Mucosa of descending colon (tissue), 3 donors: ENCODE results near the gene GPN2. TPM values are rescaled to one million over a fixed set of nuclear protein-coding genes. Genes with fewer than 3 reads are reported as not detected.

Source experiments
- ATAC-seq: fragments of 200-7000 bp; cut with Tn5 transposase; one replicate; pipeline ENCODE4 v1.9.1; 2020; ENCODE audit warnings: mild to moderate bottlenecking, moderate library complexity
- DNase-seq, 3 donors: peaks; one replicate each; pipeline ENCODE4 v3.0.0-alpha.2; 2020
- H3K36me3 ChIP-seq: fragments of 200-600 bp; one replicate; pipeline ENCODE4 v1.8.0; 2021; ENCODE audit warnings: low read depth, mild to moderate bottlenecking
- H3K4me1 ChIP-seq: fragments of 200-600 bp; one replicate; pipeline ENCODE4 v1.8.0; 2021; ENCODE audit warnings: low read depth, mild to moderate bottlenecking
- H3K4me3 ChIP-seq: fragments of 200-600 bp; one replicate; pipeline ENCODE4 v1.8.0; 2021; ENCODE audit warnings: mild to moderate bottlenecking
- H3K9me3 ChIP-seq: fragments of 200-600 bp; one replicate; pipeline ENCODE4 v1.8.0; 2021; ENCODE audit warnings: mild to moderate bottlenecking
- intact Hi-C, 2 donors: fragments of 100-400 bp; cut with DNase I in 1 of 2; cut with micrococcal nuclease in 1 of 2; formaldehyde crosslinking; loops; one replicate each; pipeline versions ENCODE4 v1.11.0 to v1.11.1; 2022; cut with DNase I, micrococcal nuclease
- total RNA-seq, 3 donors: library from RNA; stranded (reverse); fragmentation: NEBNext Ultra II Directional in 2 of 3; extraction: Animal tissue kit (Norgen Biotek cat#: 25700) in 2 of 3; gene quantifications; one replicate each; pipeline versions ENCODE4 v1.2.1 to v1.2.4, GENCODE V29; 2021 to 2023
- TF ChIP-seq, protein P1 (sequence below): fragments of 200-600 bp; IDR thresholded peaks from one replicate; pipeline ENCODE4 v1.8.0; 2022; ENCODE audit warnings: antibody characterized with exemption, mild to moderate bottlenecking
- donor health status: DM: no; HTN: no; CAD: no; lungs with moderate emphysema.
- donor health status: DM: no; HTN: no; CAD: no.
- donor health status: DM: no; HTN: yes; CAD: no.

The GPN2 gene
- total RNA-seq, 3 donors from 2014 or later: 25.4 to 37.2 (median 27.0) TPM

DNA sequence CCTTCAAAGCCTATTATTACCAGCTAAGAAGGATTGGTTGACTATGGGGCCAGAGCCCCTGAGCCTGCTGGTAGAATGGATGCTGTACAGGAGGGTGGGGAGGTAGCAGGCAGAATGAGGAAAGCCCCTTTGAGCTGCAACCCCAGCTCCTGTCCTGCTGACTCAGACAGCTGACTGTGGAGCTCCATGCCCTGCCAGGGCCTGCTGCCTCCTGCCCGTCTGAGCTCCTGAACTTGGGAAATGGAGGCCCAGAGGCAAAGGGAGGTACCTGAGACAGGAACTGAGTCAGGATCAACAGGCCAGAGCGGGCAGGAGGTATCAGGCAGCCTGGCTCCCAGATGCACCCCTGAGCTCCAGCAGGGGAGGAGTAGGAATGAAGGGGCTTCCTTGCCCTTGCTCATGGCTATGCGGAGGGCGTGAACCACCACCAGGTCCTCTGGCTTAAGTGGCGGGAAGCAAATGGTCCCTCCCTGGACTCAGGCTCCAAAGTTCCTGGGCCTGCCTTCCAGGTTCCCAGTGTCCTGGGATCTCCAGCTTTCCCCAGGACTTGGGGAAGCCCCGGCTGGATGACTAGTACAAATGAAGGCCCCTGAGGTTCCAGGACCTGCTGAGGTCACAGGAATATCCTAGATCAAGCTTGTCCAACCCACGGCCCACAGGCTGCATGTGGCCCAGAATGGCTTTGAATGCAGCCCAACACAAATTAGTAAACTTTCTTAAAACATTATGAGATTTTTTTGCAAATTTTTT, 31.0 kb downstream of the GPN2 start:
- no peak for ATAC-seq
- TF ChIP-seq, protein P1, sequence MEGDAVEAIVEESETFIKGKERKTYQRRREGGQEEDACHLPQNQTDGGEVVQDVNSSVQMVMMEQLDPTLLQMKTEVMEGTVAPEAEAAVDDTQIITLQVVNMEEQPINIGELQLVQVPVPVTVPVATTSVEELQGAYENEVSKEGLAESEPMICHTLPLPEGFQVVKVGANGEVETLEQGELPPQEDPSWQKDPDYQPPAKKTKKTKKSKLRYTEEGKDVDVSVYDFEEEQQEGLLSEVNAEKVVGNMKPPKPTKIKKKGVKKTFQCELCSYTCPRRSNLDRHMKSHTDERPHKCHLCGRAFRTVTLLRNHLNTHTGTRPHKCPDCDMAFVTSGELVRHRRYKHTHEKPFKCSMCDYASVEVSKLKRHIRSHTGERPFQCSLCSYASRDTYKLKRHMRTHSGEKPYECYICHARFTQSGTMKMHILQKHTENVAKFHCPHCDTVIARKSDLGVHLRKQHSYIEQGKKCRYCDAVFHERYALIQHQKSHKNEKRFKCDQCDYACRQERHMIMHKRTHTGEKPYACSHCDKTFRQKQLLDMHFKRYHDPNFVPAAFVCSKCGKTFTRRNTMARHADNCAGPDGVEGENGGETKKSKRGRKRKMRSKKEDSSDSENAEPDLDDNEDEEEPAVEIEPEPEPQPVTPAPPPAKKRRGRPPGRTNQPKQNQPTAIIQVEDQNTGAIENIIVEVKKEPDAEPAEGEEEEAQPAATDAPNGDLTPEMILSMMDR: no peak
- intact Hi-C loops: no loop called here
- Histone ChIP-seq H3K36me3 (no peaks in the 10 kb centered on the region), H3K4me3 (no peak overlapping the region), H3K4me1 (peaks cover 8% of the 10 kb centered on the region), H3K9me3 (no peaks in the 10 kb centered on the region)
- DNase-seq: no peak

DNA sequence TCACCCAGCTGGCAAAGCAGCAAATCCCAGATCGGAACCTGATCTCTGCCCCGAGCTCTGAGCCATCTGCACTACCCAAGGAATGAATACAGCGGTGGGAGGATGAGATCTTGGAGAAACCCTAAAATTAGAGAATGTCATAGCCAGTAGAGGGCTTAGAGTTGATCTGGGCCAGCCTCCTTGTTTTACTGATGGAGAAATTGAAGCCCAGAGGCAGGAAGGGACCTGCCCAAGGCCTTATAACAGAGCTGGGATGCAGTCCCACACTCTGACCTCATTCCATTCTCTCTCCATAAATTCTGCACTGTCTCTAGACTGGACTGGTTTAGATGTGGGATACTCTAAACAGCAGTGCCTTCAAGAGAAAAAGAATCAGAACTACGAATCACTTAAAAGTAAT, 31.9 kb downstream of the GPN2 start:
- Histone ChIP-seq H3K4me1 (peaks cover 12% of the 10 kb centered on the region), H3K9me3 (no peaks in the 10 kb centered on the region), H3K36me3 (no peaks in the 10 kb centered on the region), H3K4me3 (no peak overlapping the region)
- ATAC-seq (no peak), DNase-seq (no peak)
- intact Hi-C loops: no loop called here
- TF ChIP-seq, protein P1: no peak

DNA sequence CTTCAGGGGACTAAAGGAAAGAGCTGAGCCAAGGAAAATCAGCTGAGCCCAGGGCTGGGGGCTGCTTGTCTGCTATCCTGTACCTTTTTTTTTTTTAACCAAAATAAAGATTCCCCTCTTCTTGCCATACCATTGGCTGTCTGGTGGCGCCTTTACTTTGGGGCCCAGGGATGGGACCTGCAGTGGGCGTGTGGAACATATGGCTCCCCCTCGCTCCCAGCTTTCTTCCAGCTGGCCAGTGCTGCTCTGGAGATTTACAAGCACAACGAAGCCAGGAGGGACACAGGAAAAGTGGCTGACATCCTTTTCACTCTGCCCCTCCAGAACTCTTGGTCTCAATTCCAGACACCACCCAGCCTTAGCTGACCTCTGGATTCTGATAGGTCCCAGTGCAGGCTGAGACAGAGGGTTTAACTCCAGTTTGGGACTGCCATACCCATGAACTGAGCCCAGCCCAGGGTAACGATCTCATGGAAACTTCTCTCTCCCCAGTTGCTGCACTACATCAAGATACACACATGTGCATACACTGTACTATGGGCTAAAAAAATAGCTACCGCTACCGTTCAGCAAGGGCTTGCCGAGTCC, 32.5 kb downstream of the GPN2 start:
- intact Hi-C loops: no loop called here
- no peak for DNase-seq
- H3K4me1 ChIP-seq: peaks cover 15% of the 10 kb centered on the region
- H3K36me3 ChIP-seq: no peaks in the 10 kb centered on the region
- ATAC-seq: no peak
- TF ChIP-seq, protein P1: no peak
- H3K9me3 ChIP-seq: no peaks in the 10 kb centered on the region
- no peak overlapping the region for H3K4me3 ChIP-seq

DNA sequence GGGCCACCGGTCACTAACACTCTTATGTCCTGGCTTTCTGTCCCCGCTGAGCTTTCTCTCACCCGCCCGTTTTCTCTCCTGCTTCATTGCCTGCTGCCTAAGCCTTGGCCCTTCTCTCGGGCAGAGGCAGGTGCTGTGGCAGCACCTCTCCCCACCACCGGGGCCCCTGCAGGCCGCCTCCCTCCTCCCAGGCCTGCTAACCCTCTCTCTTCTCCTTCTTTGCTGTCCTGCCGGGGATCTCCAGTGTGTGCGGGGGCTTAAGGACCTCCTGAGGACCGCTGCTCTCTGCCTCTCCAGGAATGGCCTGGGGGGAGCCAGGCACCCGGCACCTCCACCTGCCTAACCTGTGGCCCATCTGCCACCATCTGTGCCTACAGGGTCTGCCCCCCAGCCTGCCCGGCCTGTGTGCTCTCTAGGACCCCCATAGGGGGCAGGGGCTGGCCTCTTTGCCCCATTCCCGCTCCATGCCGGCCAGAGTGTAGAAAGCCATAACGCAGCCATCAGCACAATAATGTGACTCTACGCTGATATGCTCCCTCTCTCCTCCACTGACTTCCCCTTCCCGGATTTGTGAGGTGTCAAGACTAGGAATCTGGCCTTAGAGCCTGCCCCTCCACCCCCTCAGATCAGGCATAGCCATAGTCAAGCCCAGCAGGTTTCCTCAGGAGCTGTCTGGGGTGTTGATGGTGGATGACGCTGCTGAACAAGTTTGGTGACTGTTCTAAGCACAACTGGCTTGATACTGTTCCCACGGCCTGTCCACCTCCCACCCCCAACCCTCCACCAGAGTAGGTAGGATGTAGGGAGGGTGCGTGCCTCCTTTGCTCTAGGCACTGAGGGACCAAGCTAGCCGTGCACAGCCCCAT, 33.2 kb downstream of the GPN2 start:
- TF ChIP-seq, protein P1: no peak
- Histone ChIP-seq H3K36me3 (no peaks in the 10 kb centered on the region), H3K4me1 (peaks cover 12% of the 10 kb centered on the region), H3K4me3 (no peak overlapping the region), H3K9me3 (no peaks in the 10 kb centered on the region)
- intact Hi-C loops: no loop called here
- no peak for DNase-seq
- ATAC-seq: no peak

DNA sequence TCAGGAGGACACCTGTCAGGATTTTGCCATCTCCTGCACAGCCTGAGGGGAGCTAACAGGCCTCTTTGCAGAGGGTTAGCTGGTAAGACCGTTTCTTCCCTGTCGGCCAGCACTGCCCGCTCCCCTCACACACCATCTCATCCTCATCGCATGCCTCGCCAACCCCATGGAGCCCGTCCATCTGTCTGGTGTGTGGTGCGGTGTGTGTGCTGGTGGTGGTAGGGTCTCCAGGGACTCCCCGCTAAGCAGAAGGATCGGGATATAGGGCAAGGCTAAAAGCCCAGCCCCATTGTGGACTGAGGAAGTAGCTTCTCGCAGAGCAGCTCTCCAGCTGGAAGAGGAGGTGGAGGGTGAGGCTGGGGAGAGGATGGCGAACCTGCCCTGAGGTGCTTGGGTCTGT, 33.9 kb downstream of the GPN2 start:
- intact Hi-C loops: no loop called here

More for the DNA sequence above, 33.9 kb downstream of the GPN2 start:
- H3K4me3 ChIP-seq: no peak overlapping the region
- H3K36me3 ChIP-seq: peaks cover under 1% of the 10 kb centered on the region
- TF ChIP-seq, protein P1: no peak
- no peak for DNase-seq
- H3K4me1 ChIP-seq: peaks cover 7% of the 10 kb centered on the region
- ATAC-seq: no peak
- no peaks in the 10 kb centered on the region for H3K9me3 ChIP-seq
